IMR-90 (cell line): Measurements from ENCODE around the gene NEURL4. TPM values are rescaled to one million over a fixed set of nuclear protein-coding genes. Genes with fewer than 3 reads are reported as not detected.
A peak's percentile ranks its signal among the peaks of the same experiment; 100 is the strongest.

Source experiments
- ATAC-seq: fragments of 200-7000 bp; cut with Tn5 transposase; 2 replicates; pipeline ENCODE4 v1.9.1; 2020; ENCODE audit warnings: low read depth, mild to moderate bottlenecking, moderate library complexity
- BruUV-seq: library from RNA; stranded (reverse); fragments of 400-500 nt; replicated peaks from 2 replicates; lab custom pipeline; 2021; lab: Mats Ljungman, UMichigan
- CTCF ChIA-PET: fragments of 300-600 bp; formaldehyde crosslinking; extraction: SDS; loops from one replicate; lab custom pipeline; 2021; ENCODE audit warnings: antibody characterized with exemption; lab: Yijun Ruan, JAX
- POLR2A ChIA-PET: fragments of 300-600 bp; sonication (Branson Sonifier 250); formaldehyde crosslinking; loops from one replicate; lab custom pipeline; 2022; ENCODE audit warnings: antibody characterized with exemption; ENCODE audit not compliant: unreplicated experiment; lab: Charles Lee
- DNase-seq: peaks from one replicate; pipeline ENCODE4 v3.0.0; 2013
- H2AFZ ChIP-seq: replicated peaks from 2 replicates; pipeline ENCODE3; 2013; ENCODE audit warnings: low read length, mild to moderate bottlenecking; ENCODE audit not compliant: poor library complexity
- H2AK5ac ChIP-seq: 2 replicates; pipeline ENCODE4 v1.6.1; 2013; ENCODE audit warnings: low read depth, low read length, inconsistent platforms
- H2AK9ac ChIP-seq: replicated peaks from 2 replicates; pipeline ENCODE3; 2013; ENCODE audit warnings: mild to moderate bottlenecking, low read depth, low read length, moderate library complexity; ENCODE audit not compliant: poor library complexity
- H2BK120ac ChIP-seq: 2 replicates; pipeline ENCODE4 v1.6.1; 2013; ENCODE audit warnings: low read depth, low read length, inconsistent platforms
- H2BK15ac ChIP-seq: 3 replicates; pipeline ENCODE4 v1.6.1; 2013; ENCODE audit warnings: low read depth, low read length, inconsistent platforms
- H2BK20ac ChIP-seq: 2 replicates; pipeline ENCODE4 v1.6.1; 2013; ENCODE audit warnings: low read depth, mild to moderate bottlenecking, inconsistent platforms, low read length, moderate library complexity
- H2BK5ac ChIP-seq: 2 replicates; pipeline ENCODE4 v1.6.1; 2013; ENCODE audit warnings: mild to moderate bottlenecking, low read depth, low read length, inconsistent platforms; ENCODE audit not compliant: poor library complexity, severe bottlenecking
- H3K14ac ChIP-seq: replicated peaks from 2 replicates; pipeline ENCODE4 v1.6.1; 2013; ENCODE audit warnings: low read depth, low read length, inconsistent platforms
- H3K18ac ChIP-seq: 2 replicates; pipeline ENCODE4 v1.6.1; 2013; ENCODE audit warnings: low read depth, low read length, control low read depth
- H3K23ac ChIP-seq: 2 replicates; pipeline ENCODE4 v1.6.1; 2013; ENCODE audit warnings: low read depth, low read length, inconsistent platforms
- H3K27ac ChIP-seq: 2 replicates; pipeline ENCODE4 v1.5.1; 2013; ENCODE audit warnings: mild to moderate bottlenecking, control low read depth, low read length; ENCODE audit not compliant: insufficient read depth
- H3K27me3 ChIP-seq: 2 replicates; pipeline ENCODE4 v1.6.1; 2013; ENCODE audit warnings: low read length; ENCODE audit not compliant: control insufficient read depth, insufficient read depth
- H3K36me3 ChIP-seq: 2 replicates; pipeline ENCODE4 v1.6.1; 2013; ENCODE audit warnings: low read length, mixed read lengths; ENCODE audit not compliant: control insufficient read depth, insufficient read depth
- H3K4ac ChIP-seq: 2 replicates; pipeline ENCODE4 v1.6.1; 2013; ENCODE audit warnings: low read depth, low read length, inconsistent platforms
- H3K4me1 ChIP-seq: 2 replicates; pipeline ENCODE4 v1.6.1; 2013; ENCODE audit warnings: low read length, mixed read lengths; ENCODE audit not compliant: control insufficient read depth, insufficient read depth
- H3K4me2 ChIP-seq: 2 replicates; pipeline ENCODE4 v1.6.1; 2013; ENCODE audit warnings: low read depth, mild to moderate bottlenecking, control low read depth, low read length, moderate library complexity
- H3K4me3 ChIP-seq: 2 replicates; pipeline ENCODE4 v1.5.1; 2013; ENCODE audit warnings: low read depth, mild to moderate bottlenecking, control low read depth, low read length, moderate library complexity; ENCODE audit not compliant: insufficient read depth
- H3K56ac ChIP-seq: 2 replicates; pipeline ENCODE4 v1.6.1; 2013; ENCODE audit warnings: low read length, inconsistent platforms; ENCODE audit not compliant: insufficient read depth; ENCODE audit errors: extremely low read depth
- H3K79me1 ChIP-seq, 2 experiments: 2 replicates each; pipeline ENCODE4 v1.6.1; 2013; ENCODE audit warnings: low read length in 2 of 2, inconsistent platforms in 1 of 2, low read depth in 1 of 2
- H3K9ac ChIP-seq: 2 replicates; pipeline ENCODE4 v1.6.1; 2013; ENCODE audit warnings: low read depth, low read length, control low read depth
- H3K9me1 ChIP-seq: 2 replicates; pipeline ENCODE4 v1.6.1; 2013; ENCODE audit warnings: low read length, inconsistent platforms; ENCODE audit not compliant: insufficient read depth
- H3K9me3 ChIP-seq: 2 replicates; pipeline ENCODE4 v1.6.1; 2013; ENCODE audit warnings: low read length; ENCODE audit not compliant: control insufficient read depth, insufficient read depth
- H4K20me1 ChIP-seq: 2 replicates; pipeline ENCODE4 v1.6.1; 2013; ENCODE audit warnings: low read length, inconsistent platforms; ENCODE audit not compliant: insufficient read depth
- H4K5ac ChIP-seq: 2 replicates; pipeline ENCODE4 v1.6.1; 2013; ENCODE audit warnings: mild to moderate bottlenecking, low read depth, low read length, control low read depth
- H4K8ac ChIP-seq, 2 experiments: 2 replicates each; pipeline ENCODE4 v1.6.1; 2013; ENCODE audit warnings: low read depth in 2 of 2, low read length in 2 of 2, control low read depth in 1 of 2, inconsistent platforms in 1 of 2
- H4K91ac ChIP-seq: 2 replicates; pipeline ENCODE4 v1.6.1; 2013; ENCODE audit warnings: low read depth, low read length, inconsistent platforms; ENCODE audit not compliant: insufficient read depth
- BHLHE40 ChIP-seq: fragments of 150-350 bp; IDR thresholded peaks from 2 replicates; pipeline ENCODE4 v1.6.1; 2016; ENCODE audit warnings: mild to moderate bottlenecking, low read depth, low read length
- CEBPB ChIP-seq: IDR thresholded peaks from 2 replicates; pipeline ENCODE4 v1.6.1; 2012; ENCODE audit warnings: low read depth, low read length, improper control_type of control experiment
- CHD1 ChIP-seq: IDR thresholded peaks from 2 replicates; pipeline ENCODE4 v1.6.1; 2012; ENCODE audit warnings: low read depth, low read length, improper control_type of control experiment
- FOS ChIP-seq: fragments of 150-350 bp; IDR thresholded peaks from 2 replicates; pipeline ENCODE4 v1.6.1; 2016; ENCODE audit warnings: low read depth, low read length
- MAFK ChIP-seq: IDR thresholded peaks from 2 replicates; pipeline ENCODE4 v1.6.1; 2012; ENCODE audit warnings: low read depth, low read length, improper control_type of control experiment
- MAZ ChIP-seq: IDR thresholded peaks from 2 replicates; pipeline ENCODE4 v1.6.1; 2012; ENCODE audit warnings: low read depth, mild to moderate bottlenecking, low read length, improper control_type of control experiment, moderate library complexity, borderline replicate concordance
- MXI1 ChIP-seq: IDR thresholded peaks from 2 replicates; pipeline ENCODE4 v1.6.1; 2012; ENCODE audit warnings: low read depth, mild to moderate bottlenecking, low read length, moderate library complexity, borderline replicate concordance
- NFE2L2 ChIP-seq: fragments of 150-350 bp; IDR thresholded peaks from 2 replicates; pipeline ENCODE4 v1.6.1; 2016; ENCODE audit warnings: low read depth, mild to moderate bottlenecking, low read length
- POLR2A ChIP-seq: IDR thresholded peaks from 2 replicates; pipeline ENCODE4 v1.6.1; 2012; ENCODE audit warnings: mild to moderate bottlenecking, low read depth, low read length
- RAD21 ChIP-seq: IDR thresholded peaks from 2 replicates; pipeline ENCODE4 v1.6.1; 2012; ENCODE audit warnings: low read length, improper control_type of control experiment
- RCOR1 ChIP-seq: IDR thresholded peaks from 2 replicates; pipeline ENCODE4 v1.6.1; 2012; ENCODE audit warnings: mild to moderate bottlenecking, low read length, improper control_type of control experiment; ENCODE audit not compliant: insufficient replicate concordance
- RFX5 ChIP-seq: IDR thresholded peaks from 2 replicates; pipeline ENCODE4 v1.8.0; 2012; ENCODE audit warnings: low read depth, mild to moderate bottlenecking, low read length, moderate library complexity
- SMC3 ChIP-seq: fragments of 150-350 bp; IDR thresholded peaks from 2 replicates; pipeline ENCODE4 v1.6.1; 2016; ENCODE audit warnings: low read depth, mild to moderate bottlenecking, antibody characterized with exemption, low read length, moderate library complexity
- USF2 ChIP-seq: fragments of 150-350 bp; IDR thresholded peaks from 2 replicates; pipeline ENCODE4 v1.6.1; 2017; ENCODE audit warnings: mild to moderate bottlenecking, antibody characterized with exemption, low read length, low read depth
- WGBS, 2 experiments: methylation state at CpG; one replicate each; pipeline versions ENCODE4 v1.1.5 to v1.1.7; 2013; ENCODE audit warnings: missing lambda C conversion rate in 2 of 2; ENCODE audit not compliant: insufficient read length in 1 of 2; ENCODE audit errors: extremely low coverage in 2 of 2; 5-methylcytosine and 5-hydroxymethylcytosine counted together
- dilution Hi-C: fragments of 300-500 bp; cut with HindIII; formaldehyde crosslinking; loops from one replicate; pipeline ENCODE4 v1.14.3; 2018; ENCODE audit warnings: low sequenced_read_pairs; ENCODE audit not compliant: unreplicated experiment
- in situ Hi-C: fragments of 300-500 bp; cut with MboI; formaldehyde crosslinking; loops from 3 replicates; pipeline ENCODE4 v1.14.3; 2019; ENCODE audit warnings: low sequenced_read_pairs, inconsistent platforms, mixed read lengths
- intact Hi-C: fragments of 100-400 bp; cut with micrococcal nuclease; formaldehyde crosslinking; loops from 2 replicates; pipeline ENCODE4 v1.10.0; 2022
- polyA plus RNA-seq, 3 experiments: library from polyadenylated mRNA; depleted of rRNA; stranded (reverse); fragments of >200 nt; gene quantifications; 2 replicates each; pipeline ENCODE4 v1.2.3, GENCODE V29; 2012; ENCODE audit warnings: low replicate concordance in 1 of 3
- total RNA-seq: library from RNA; depleted of rRNA; stranded (reverse); fragments of >200 nt; gene quantifications from 2 replicates; pipeline ENCODE4 v1.2.3, GENCODE V29; 2012
- TF ChIP-seq, protein P1 (sequence below): fragments of 150-350 bp; IDR thresholded peaks from 2 replicates; pipeline ENCODE4 v1.6.1; 2016; ENCODE audit warnings: low read depth, mild to moderate bottlenecking, low read length, moderate library complexity, borderline replicate concordance

The NEURL4 gene
- total and polyA plus RNA-seq, 2 of the 4 experiments (the other 2 are of a cell fraction) = 8.4 to 23.3 TPM

- in situ Hi-C loops (no loop called here), dilution Hi-C loops (no loop called here), intact Hi-C loops (no loop called here)
- no peak overlapping the region for H3K56ac ChIP-seq
- H3K4me3 ChIP-seq = no peak overlapping the region
- ATAC-seq = no peak
- H3K23ac ChIP-seq = no peak overlapping the region
- H4K8ac ChIP-seq = no peak overlapping the region
- WGBS, 2 experiments = 84% methylated on average over 5 of the region's 18 CpGs; no CpG with 5 or more reads in 1 of the 2 experiments
- H3K4ac ChIP-seq = no peak overlapping the region
- CTCF ChIA-PET = interaction anchor here (1.0 kb wide), 1 partner anchor 13 kb away, joined by 5 read pairs; no protein-coding TSS in a partner anchor
- H3K27me3 ChIP-seq = peaks cover 47% of the 10 kb centered on the region
- no peak overlapping the region for H4K5ac ChIP-seq
- no peak overlapping the region for H2BK120ac ChIP-seq
- H3K36me3 ChIP-seq = no peaks in the 10 kb centered on the region
- no peaks in the 10 kb centered on the region for H4K20me1 ChIP-seq
- no peaks in the 10 kb centered on the region for H3K9me1 ChIP-seq
- no peak overlapping the region for H4K91ac ChIP-seq
- BruUV-seq = no TSS peak
- H3K14ac ChIP-seq = no peak overlapping the region
- DNase-seq = no peak
- peaks cover 2% of the 10 kb centered on the region; the same call in 1 of the 2 replicates for H3K4me1 ChIP-seq
- POLR2A ChIA-PET = no interaction called here
- H3K79me1 ChIP-seq = no peaks in the 10 kb centered on the region
- no peaks in the 10 kb centered on the region for H3K9me3 ChIP-seq
- H2AK5ac ChIP-seq = no peak overlapping the region
- H2BK5ac ChIP-seq = no peak overlapping the region
- no peak overlapping the region for H3K18ac ChIP-seq
- no peak overlapping the region for H2AK9ac ChIP-seq
- no peak overlapping the region for H3K4me2 ChIP-seq
- no peak overlapping the region for H3K27ac ChIP-seq
- H2BK15ac ChIP-seq = no peak overlapping the region
- H3K9ac ChIP-seq = no peak overlapping the region
- H2BK20ac ChIP-seq = no peak overlapping the region
- peak overlapping the region; percentile 7 for H2AFZ ChIP-seq
- no peak for TF ChIP-seq RAD21
- TF ChIP-seq RCOR1 = no peak
- TF ChIP-seq CEBPB = no peak
- TF ChIP-seq CHD1 = no peak
- TF ChIP-seq MAZ = no peak
- no peak for TF ChIP-seq SMC3
- TF ChIP-seq MXI1 = no peak
- no peak for TF ChIP-seq USF2
- TF ChIP-seq POLR2A = no peak
- TF ChIP-seq FOS = no peak
- no peak for TF ChIP-seq MAFK
- TF ChIP-seq RFX5 = no peak
- TF ChIP-seq NFE2L2 = no peak
- TF ChIP-seq, protein P1, sequence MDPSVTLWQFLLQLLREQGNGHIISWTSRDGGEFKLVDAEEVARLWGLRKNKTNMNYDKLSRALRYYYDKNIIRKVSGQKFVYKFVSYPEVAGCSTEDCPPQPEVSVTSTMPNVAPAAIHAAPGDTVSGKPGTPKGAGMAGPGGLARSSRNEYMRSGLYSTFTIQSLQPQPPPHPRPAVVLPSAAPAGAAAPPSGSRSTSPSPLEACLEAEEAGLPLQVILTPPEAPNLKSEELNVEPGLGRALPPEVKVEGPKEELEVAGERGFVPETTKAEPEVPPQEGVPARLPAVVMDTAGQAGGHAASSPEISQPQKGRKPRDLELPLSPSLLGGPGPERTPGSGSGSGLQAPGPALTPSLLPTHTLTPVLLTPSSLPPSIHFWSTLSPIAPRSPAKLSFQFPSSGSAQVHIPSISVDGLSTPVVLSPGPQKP = no peak
- TF ChIP-seq BHLHE40 = no peak
Measured at GRCh38 chr17:7283471-7284216, 45.5 kb downstream of the NEURL4 start.
